Mesodermal cell (in vitro differentiated cells): ENCODE measurements around the gene SEC14L6.

Source experiments
- H3K27ac ChIP-seq: 2 replicates; pipeline ENCODE4 v1.7.0; 2013; ENCODE audit warnings: mild to moderate bottlenecking, low read depth, low read length, moderate library complexity; ENCODE audit not compliant: severe bottlenecking
- H3K36me3 ChIP-seq: 2 replicates; pipeline ENCODE4 v1.7.1; 2013; ENCODE audit warnings: mild to moderate bottlenecking, low read length, moderate library complexity; ENCODE audit not compliant: control insufficient read depth, insufficient read depth
- H3K4me1 ChIP-seq: one replicate; pipeline ENCODE4 v1.7.1; 2013; ENCODE audit warnings: mild to moderate bottlenecking, low read length; ENCODE audit not compliant: insufficient read depth, control insufficient read depth, poor library complexity, severe bottlenecking
- H3K4me3 ChIP-seq: 2 replicates; pipeline ENCODE4 v1.7.0; 2013; ENCODE audit warnings: low read length, control low read depth, mild to moderate bottlenecking; ENCODE audit not compliant: insufficient read depth, poor library complexity, severe bottlenecking; ENCODE audit errors: extremely low read depth
- H3K9me3 ChIP-seq: 2 replicates; pipeline ENCODE4 v1.7.1; 2013; ENCODE audit warnings: mild to moderate bottlenecking, low read length, moderate library complexity; ENCODE audit not compliant: control insufficient read depth
- WGBS, 2 experiments: methylation state at CpG; one replicate each; pipeline ENCODE4 v1.1.5; 2013; ENCODE audit warnings: missing lambda C conversion rate in 2 of 2; ENCODE audit not compliant: insufficient coverage in 2 of 2; 5-methylcytosine and 5-hydroxymethylcytosine counted together

SEC14L6 gene

GRCh38 chr22:30497466-30498150 lies 48.9 kb downstream of the SEC14L6 start:
- H3K36me3 ChIP-seq: no peaks in the 10 kb centered on the region
- 82 to 91% methylated on average over 4 to 5 of the region's 7 CpGs for WGBS, 2 experiments

DNA sequence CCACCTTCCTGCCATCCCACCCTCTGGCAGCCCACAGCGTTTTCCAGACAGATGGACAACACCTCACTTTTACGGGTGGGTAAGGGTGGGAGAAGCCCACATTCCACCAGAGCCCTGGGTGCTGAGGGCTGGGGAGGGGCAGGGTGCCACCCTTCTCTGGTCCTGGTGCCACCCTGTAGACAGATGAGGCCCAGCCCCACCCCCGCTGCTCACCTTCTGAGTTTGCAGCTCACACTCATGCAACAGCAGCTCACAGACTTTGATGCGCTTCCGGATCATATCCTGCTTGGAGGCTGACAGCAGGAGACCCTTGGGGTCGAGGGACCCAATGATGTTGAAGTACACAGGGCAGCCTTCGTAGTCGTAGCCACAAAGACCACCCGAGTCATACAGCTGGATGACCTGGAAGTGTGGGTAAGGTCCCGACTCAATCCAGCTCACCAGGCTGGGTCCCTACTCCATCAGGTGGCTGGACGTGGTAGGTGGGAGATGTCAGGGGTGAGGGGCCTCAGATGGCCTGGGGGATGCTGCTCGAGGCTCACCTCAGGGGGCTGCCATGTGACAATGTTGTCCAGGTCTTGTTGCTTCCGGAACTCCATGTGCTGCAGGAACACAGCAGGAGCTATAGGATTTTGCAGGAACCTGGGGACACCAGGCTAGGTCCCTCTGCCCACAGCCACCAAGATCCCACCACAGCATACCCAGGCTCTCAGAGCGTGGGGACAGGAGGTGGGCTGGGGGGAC lies 51.3 kb downstream of the SEC14L6 start:
- H3K4me3 ChIP-seq: no peak overlapping the region
- no peaks in the 10 kb centered on the region for H3K9me3 ChIP-seq
- WGBS, 2 experiments: 75 to 80% methylated on average over 10 of the region's 14 CpGs
- H3K36me3 ChIP-seq: no peaks in the 10 kb centered on the region
- no peak overlapping the region for H3K27ac ChIP-seq
- no peaks in the 10 kb centered on the region for H3K4me1 ChIP-seq

More at GRCh38 chr22:30497466-30498150, 48.9 kb downstream of the SEC14L6 start:
- Histone ChIP-seq H3K4me3 (no peak overlapping the region), H3K27ac (no peak overlapping the region), H3K9me3 (no peaks in the 10 kb centered on the region), H3K4me1 (no peaks in the 10 kb centered on the region)

- H3K36me3 ChIP-seq: no peaks in the 10 kb centered on the region
- H3K4me3 ChIP-seq: no peak overlapping the region
- no peak overlapping the region for H3K27ac ChIP-seq
- 88 to 89% methylated on average over 11 to 12 of the region's 12 CpGs for WGBS, 2 experiments
- H3K9me3 ChIP-seq: no peaks in the 10 kb centered on the region
- H3K4me1 ChIP-seq: no peaks in the 10 kb centered on the region
Observed at GRCh38 chr22:30492144-30492543, 54.4 kb downstream of the SEC14L6 start.

GRCh38 chr22:30491381-30491780 lies 55.2 kb downstream of the SEC14L6 start:
- Histone ChIP-seq H3K36me3 (no peaks in the 10 kb centered on the region), H3K9me3 (no peaks in the 10 kb centered on the region), H3K27ac (no peak overlapping the region), H3K4me3 (no peak overlapping the region), H3K4me1 (no peaks in the 10 kb centered on the region)
- WGBS, 2 experiments: 76 to 88% methylated on average over 3 to 5 of the region's 7 CpGs

- Histone ChIP-seq H3K9me3 (no peaks in the 10 kb centered on the region), H3K27ac (no peak overlapping the region), H3K4me3 (no peak overlapping the region), H3K36me3 (no peaks in the 10 kb centered on the region), H3K4me1 (no peaks in the 10 kb centered on the region)
- 69 to 71% methylated on average over 8 to 11 of the region's 11 CpGs for WGBS, 2 experiments
Observed at GRCh38 chr22:30490399-30490798, 56.1 kb downstream of the SEC14L6 start.

GRCh38 chr22:30488121-30488520 lies 58.4 kb downstream of the SEC14L6 start:
- Histone ChIP-seq H3K4me1 (no peaks in the 10 kb centered on the region), H3K4me3 (no peak overlapping the region)
- WGBS, 2 experiments: 72 to 77% methylated on average over 5 to 7 of the region's 7 CpGs

DNA sequence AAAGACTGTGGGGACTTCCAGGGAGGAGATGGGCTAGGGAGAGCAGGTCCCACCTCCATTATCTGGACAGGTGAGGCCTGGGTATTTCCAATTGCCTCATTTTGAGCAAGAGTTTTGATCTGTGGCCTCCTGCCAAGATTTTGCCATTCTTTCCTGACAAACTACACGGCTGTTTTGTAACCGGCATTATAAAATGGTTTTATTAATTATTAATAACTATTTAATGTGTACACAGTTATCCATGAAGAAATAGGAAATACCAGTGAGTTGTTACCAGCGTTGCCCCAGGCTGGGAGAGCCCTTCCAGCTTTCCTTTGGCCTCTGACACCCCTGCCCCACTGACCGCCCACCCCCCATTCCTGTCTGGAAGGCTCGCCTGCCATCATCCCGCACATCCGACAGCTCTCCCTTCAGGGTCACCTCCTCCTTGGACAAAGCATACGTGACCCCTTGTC lies 59.9 kb downstream of the SEC14L6 start:
- Histone ChIP-seq H3K4me1 (no peaks in the 10 kb centered on the region), H3K9me3 (no peaks in the 10 kb centered on the region), H3K27ac (no peak overlapping the region), H3K4me3 (no peak overlapping the region), H3K36me3 (no peaks in the 10 kb centered on the region)
- WGBS, 2 experiments: 77 to 98% methylated on average over 6 of the region's 8 CpGs

More at GRCh38 chr22:30488121-30488520, 58.4 kb downstream of the SEC14L6 start:
- H3K27ac ChIP-seq: no peak overlapping the region
- H3K36me3 ChIP-seq: no peaks in the 10 kb centered on the region
- H3K9me3 ChIP-seq: no peaks in the 10 kb centered on the region

DNA sequence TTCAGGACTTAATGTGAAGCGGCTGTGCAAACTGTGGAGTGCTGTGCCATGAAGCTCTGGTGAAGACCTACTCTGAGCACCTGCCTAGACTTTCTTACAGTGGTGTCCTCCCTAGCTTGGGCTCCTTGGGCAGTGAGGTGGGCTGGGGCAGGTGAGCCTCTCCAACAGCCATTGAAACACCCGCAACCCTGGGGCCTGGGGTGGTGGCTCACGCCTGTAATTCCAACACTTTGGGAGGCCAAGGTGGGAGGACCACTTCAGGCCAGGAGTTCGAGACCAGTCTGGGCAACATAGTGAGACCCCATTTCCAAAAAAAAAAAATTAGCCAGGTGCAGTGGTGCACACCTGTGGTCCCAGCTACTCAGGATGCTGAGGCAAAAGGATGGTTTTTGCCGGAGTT lies 60.4 kb downstream of the SEC14L6 start:
- H3K4me3 ChIP-seq: no peak overlapping the region
- WGBS, 2 experiments: 86 to 94% methylated on average over 4 of the region's 5 CpGs

DNA sequence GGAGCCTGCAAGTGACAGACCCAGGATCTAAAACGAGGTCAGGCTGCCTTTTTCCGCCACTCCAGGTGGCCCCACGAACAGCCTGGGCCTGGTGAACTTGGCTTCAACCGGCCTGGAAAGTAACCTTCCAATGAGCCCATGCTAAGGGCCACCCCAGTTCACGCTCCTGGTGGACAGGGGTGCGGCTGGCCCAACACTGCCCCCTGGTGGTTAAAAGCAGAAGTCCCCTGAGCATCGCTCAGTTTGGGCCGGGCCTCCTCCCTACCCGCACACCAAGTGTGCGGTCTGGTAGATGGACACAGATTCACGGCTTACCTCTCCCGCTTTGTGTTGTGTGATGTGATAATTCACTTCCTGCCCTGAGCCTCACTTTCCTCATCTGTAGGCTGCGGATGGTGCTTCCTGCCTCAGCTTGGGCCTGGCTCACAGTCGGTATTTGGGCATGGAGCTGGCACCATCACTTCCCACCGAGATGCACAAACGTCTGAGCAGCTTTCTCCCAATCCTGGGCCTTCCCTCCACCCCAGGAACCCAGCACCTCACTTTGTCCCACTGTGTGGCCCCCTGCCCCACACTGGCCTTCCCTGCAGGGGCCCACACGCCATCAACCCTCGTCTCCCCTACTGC lies 61.1 kb downstream of the SEC14L6 start:
- 51 to 53% methylated on average over 12 of the region's 18 CpGs for WGBS, 2 experiments
- Histone ChIP-seq H3K27ac (no peak overlapping the region), H3K4me1 (no peaks in the 10 kb centered on the region), H3K9me3 (no peaks in the 10 kb centered on the region), H3K36me3 (no peaks in the 10 kb centered on the region), H3K4me3 (no peak overlapping the region)

More for the DNA sequence above, 60.4 kb downstream of the SEC14L6 start:
- H3K9me3 ChIP-seq: no peaks in the 10 kb centered on the region
- no peak overlapping the region for H3K27ac ChIP-seq
- no peaks in the 10 kb centered on the region for H3K4me1 ChIP-seq
- no peaks in the 10 kb centered on the region for H3K36me3 ChIP-seq

DNA sequence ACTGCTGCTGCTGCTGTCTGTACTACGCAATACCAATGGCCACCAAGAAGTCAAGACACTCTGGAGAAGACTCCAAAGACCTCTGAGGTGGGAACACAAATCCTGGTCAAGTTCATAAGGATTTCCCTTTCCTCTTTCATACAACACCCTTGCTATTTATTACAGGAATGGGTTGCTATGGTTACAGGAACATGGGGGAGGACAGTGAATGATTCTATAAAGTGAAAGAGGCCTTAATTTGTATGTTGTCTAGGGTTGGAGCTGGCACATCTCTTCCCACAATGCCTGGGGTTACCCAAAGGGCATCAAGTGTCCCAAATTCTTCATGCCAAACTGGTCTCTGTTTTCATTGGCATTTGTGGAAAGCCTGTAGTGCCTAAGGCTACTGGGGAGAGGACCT lies 63.4 kb downstream of the SEC14L6 start:
- H3K9me3 ChIP-seq: no peaks in the 10 kb centered on the region
- no peaks in the 10 kb centered on the region for H3K36me3 ChIP-seq
- no peak overlapping the region for H3K27ac ChIP-seq
- H3K4me1 ChIP-seq: no peaks in the 10 kb centered on the region
- WGBS, 2 experiments: 100% methylated on average over 1 of the region's 1 CpG; no CpG with 5 or more reads in 1 of the 2 experiments
- H3K4me3 ChIP-seq: no peak overlapping the region
